ENCODE measurements around the gene VWA8.

- TF ChIP-seq CTCF (IDR thresholded peaks at IDR 0.05) (no peak), POLR2AphosphoS5 (IDR thresholded peaks at IDR 0.05; ENCODE audit: low read depth, low read length) (no peak), EP300 (IDR thresholded peaks at IDR 0.05; ENCODE audit: borderline replicate concordance in 1 of 2, low read depth in 1 of 2, low read length in 1 of 2) (no peak), USF2 (IDR thresholded peaks at IDR 0.05; ENCODE audit: borderline replicate concordance, low read depth, low read length) (no peak)
Observed at GRCh38 chr13:41966671-41967070, 5.8 kb upstream of the VWA8 start.
